Keratinocyte (primary cell): Measurements from ENCODE around the gene NXPH2. TPM values are rescaled to one million over a fixed set of nuclear protein-coding genes. Genes with fewer than 3 reads are reported as not detected.

ENCODE experiments used
- DNase-seq: peaks from one replicate; pipeline ENCODE4 v3.0.0-alpha.2; 2011; ENCODE audit warnings: low read depth, missing footprints, low spot score
- FAIRE-seq: peaks from 2 replicates; lab custom pipeline; 2011; peaks lifted over from hg19 to GRCh38; lab: Jason Lieb, UNC
- H2AFZ ChIP-seq: 2 replicates; pipeline ENCODE4 v1.6.0; 2012; ENCODE audit warnings: low read length, control low read depth, inconsistent platforms; ENCODE audit not compliant: control insufficient read depth
- H3K27ac ChIP-seq: 2 replicates; pipeline ENCODE4 v1.5.1; 2011; ENCODE audit warnings: low read length; ENCODE audit not compliant: control insufficient read depth, insufficient read depth
- H3K27me3 ChIP-seq: 3 replicates; pipeline ENCODE4 v1.6.0; 2011; ENCODE audit warnings: low read length; ENCODE audit not compliant: control insufficient read depth, insufficient read depth; ENCODE audit errors: extremely low read depth
- H3K36me3 ChIP-seq, 2 experiments: 2 replicates in 1 of 2; 3 replicates in 1 of 2; pipeline ENCODE4 v1.5.1; 2011; ENCODE audit warnings: low read length in 2 of 2, mild to moderate bottlenecking in 1 of 2; ENCODE audit not compliant: control insufficient read depth in 2 of 2, insufficient read depth in 2 of 2; ENCODE audit errors: extremely low read depth in 1 of 2
- H3K4me1 ChIP-seq: 3 replicates; pipeline ENCODE4 v1.5.1; 2011; ENCODE audit warnings: low read length; ENCODE audit not compliant: control insufficient read depth, insufficient read depth; ENCODE audit errors: extremely low read depth
- H3K4me2 ChIP-seq: 3 replicates; pipeline ENCODE4 v1.6.0; 2011; ENCODE audit warnings: low read depth, low read length; ENCODE audit not compliant: control insufficient read depth, insufficient read depth; ENCODE audit errors: extremely low read depth
- H3K4me3 ChIP-seq, 3 experiments: fragments of 200-600 bp in 1 of 3; sonication (generic) in 1 of 3; 2 replicates in 2 of 3; 3 replicates in 1 of 3; pipeline ENCODE4 v1.5.1; 2011 to 2016; ENCODE audit warnings: low read length in 3 of 3, mild to moderate bottlenecking in 3 of 3, control low read depth in 2 of 3, inconsistent platforms in 1 of 3, low read depth in 1 of 3, mixed read lengths in 1 of 3, mixed run types in 1 of 3, moderate library complexity in 1 of 3; ENCODE audit not compliant: control insufficient read depth in 2 of 3, insufficient read depth in 2 of 3; ENCODE audit errors: extremely low read depth in 1 of 3
- H3K79me2 ChIP-seq: 2 replicates; pipeline ENCODE4 v1.6.0; 2012; ENCODE audit warnings: low read length; ENCODE audit not compliant: control insufficient read depth, insufficient read depth
- H3K9ac ChIP-seq: 3 replicates; pipeline ENCODE4 v1.6.0; 2011; ENCODE audit warnings: low read length; ENCODE audit not compliant: control insufficient read depth, insufficient read depth; ENCODE audit errors: extremely low read depth
- H3K9me1 ChIP-seq: 3 replicates; pipeline ENCODE4 v1.6.0; 2011; ENCODE audit warnings: low read length; ENCODE audit not compliant: control insufficient read depth, insufficient read depth; ENCODE audit errors: extremely low read depth
- H3K9me3 ChIP-seq: 2 replicates; pipeline ENCODE4 v1.5.1; 2012; ENCODE audit warnings: low read depth, low read length; ENCODE audit not compliant: control insufficient read depth
- H4K20me1 ChIP-seq: 3 replicates; pipeline ENCODE4 v1.6.0; 2011; ENCODE audit warnings: low read length; ENCODE audit not compliant: control insufficient read depth, insufficient read depth; ENCODE audit errors: extremely low read depth
- EZH2 ChIP-seq: IDR thresholded peaks from one replicate; pipeline ENCODE4 v1.6.1; 2012; ENCODE audit warnings: inconsistent platforms, mild to moderate bottlenecking, low read length, moderate library complexity
- dilution Hi-C: fragments of 300-500 bp; cut with MboI; formaldehyde crosslinking; loops from one replicate; pipeline ENCODE4 v1.7.0; 2020; ENCODE audit warnings: low sequenced_read_pairs; ENCODE audit not compliant: extremely low pct_ligation_motif_present
- polyA plus RNA-seq, 5 experiments: library from polyadenylated mRNA; depleted of rRNA in 3 of 5; stranded (reverse) in 3 of 5; stranded (forward) in 1 of 5; unstranded in 1 of 5; fragments of >200 nt; gene quantifications; 1 replicate in 1 of 5; 2 replicates in 3 of 5; 3 replicates in 1 of 5; pipeline versions ENCODE4 v1.2.1 to v1.2.3, GENCODE V29; 2011 to 2012; ENCODE audit warnings: missing spikeins in 2 of 5, low read depth in 1 of 5, low replicate concordance in 1 of 5
- TF ChIP-seq, protein P1 (sequence below), 3 experiments: IDR thresholded peaks in 1 of 3; conservative IDR thresholded peaks in 1 of 3; optimal IDR thresholded peaks in 1 of 3; 2 replicates in 2 of 3; 3 replicates in 1 of 3; pipeline versions ENCODE3 to v1.5.1; 2011; ENCODE audit warnings: low read length in 3 of 3, mild to moderate bottlenecking in 3 of 3, moderate library complexity in 2 of 3, control low read depth in 1 of 3, inconsistent platforms in 1 of 3; ENCODE audit not compliant: insufficient read depth in 2 of 3; ENCODE audit errors: extremely low read depth in 1 of 3

NXPH2 gene
- polyA plus RNA-seq, 1 donor (not counting 4 experiments of a cell fraction or from before 2014, with no cell fraction given): not detected

- dilution Hi-C loops: no loop called here
- no peak for TF ChIP-seq EZH2
- TF ChIP-seq, protein P1, sequence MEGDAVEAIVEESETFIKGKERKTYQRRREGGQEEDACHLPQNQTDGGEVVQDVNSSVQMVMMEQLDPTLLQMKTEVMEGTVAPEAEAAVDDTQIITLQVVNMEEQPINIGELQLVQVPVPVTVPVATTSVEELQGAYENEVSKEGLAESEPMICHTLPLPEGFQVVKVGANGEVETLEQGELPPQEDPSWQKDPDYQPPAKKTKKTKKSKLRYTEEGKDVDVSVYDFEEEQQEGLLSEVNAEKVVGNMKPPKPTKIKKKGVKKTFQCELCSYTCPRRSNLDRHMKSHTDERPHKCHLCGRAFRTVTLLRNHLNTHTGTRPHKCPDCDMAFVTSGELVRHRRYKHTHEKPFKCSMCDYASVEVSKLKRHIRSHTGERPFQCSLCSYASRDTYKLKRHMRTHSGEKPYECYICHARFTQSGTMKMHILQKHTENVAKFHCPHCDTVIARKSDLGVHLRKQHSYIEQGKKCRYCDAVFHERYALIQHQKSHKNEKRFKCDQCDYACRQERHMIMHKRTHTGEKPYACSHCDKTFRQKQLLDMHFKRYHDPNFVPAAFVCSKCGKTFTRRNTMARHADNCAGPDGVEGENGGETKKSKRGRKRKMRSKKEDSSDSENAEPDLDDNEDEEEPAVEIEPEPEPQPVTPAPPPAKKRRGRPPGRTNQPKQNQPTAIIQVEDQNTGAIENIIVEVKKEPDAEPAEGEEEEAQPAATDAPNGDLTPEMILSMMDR (optimal IDR thresholded peaks at IDR 0.05 in 1 of 3, IDR thresholded peaks at IDR 0.05 in 1 of 3, conservative IDR thresholded peaks at IDR 0.05 in 1 of 3; ENCODE audit: extremely low read depth in 1 of 3, insufficient read depth in 2 of 3, low read length in 3 of 3): no peak
- no peak overlapping the region for H3K27ac ChIP-seq
These were observed 159.8 kb downstream of the NXPH2 start for GRCh38 chr2:138620431-138620830.

More at GRCh38 chr2:138620431-138620830, 159.8 kb downstream of the NXPH2 start:
- Histone ChIP-seq H3K9me3 (no peaks in the 10 kb centered on the region), H3K4me1 (no peaks in the 10 kb centered on the region), H2AFZ (no peak overlapping the region), H3K36me3 (no peaks in the 10 kb centered on the region), H4K20me1 (no peaks in the 10 kb centered on the region), H3K4me2 (no peak overlapping the region), H3K9me1 (no peaks in the 10 kb centered on the region), H3K27me3 (no peaks in the 10 kb centered on the region), H3K4me3 (no peak overlapping the region), H3K9ac (no peak overlapping the region), H3K79me2 (no peaks in the 10 kb centered on the region)
- FAIRE-seq (no peak), DNase-seq (no peak)
